GM11168 (cell line): Measurements from ENCODE around the gene C15orf61.

ENCODE experiments used
- in situ Hi-C: fragments of 300-500 bp; cut with MboI; formaldehyde crosslinking; loops from one replicate; pipeline ENCODE4 v1.12.0; 2022; ENCODE audit warnings: low sequenced_read_pairs; ENCODE audit not compliant: unreplicated experiment

The C15orf61 gene

DNA sequence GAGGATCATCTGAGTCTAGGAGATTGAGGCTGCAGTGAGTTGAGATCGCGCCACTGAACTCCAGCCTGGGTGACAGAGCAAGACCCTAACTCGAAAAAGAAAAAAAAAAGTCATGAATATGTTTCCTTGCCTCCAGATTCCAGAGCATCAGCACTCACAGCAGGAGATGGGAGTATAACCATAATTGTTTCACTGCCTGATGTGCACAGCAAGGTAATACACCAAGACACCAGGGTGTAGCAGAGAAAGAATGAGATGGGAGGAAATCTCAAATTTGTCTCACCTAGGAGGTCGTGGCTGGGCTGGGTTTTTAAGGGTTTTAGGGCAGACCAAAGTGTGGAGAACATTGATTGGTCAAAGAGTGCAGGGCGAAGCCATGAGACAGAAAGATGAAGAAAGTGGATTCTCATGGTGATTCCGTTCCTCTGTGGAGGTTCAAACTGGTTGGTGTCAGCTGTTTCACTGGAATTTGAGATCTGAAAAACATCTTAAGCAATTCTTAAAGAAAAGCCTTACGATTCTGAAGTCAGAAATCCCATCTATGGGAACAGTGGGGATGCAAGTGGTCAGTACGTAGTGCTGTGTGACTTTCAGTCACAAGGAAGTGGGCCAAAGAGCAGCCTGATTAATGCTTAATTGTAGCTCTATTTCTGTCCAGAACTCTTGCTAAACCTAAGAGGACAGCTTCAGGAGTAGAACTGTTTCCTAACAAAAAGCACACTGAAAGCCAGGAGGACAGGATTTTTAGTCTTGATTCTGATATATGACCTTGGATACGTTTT is 7.8 kb upstream of the C15orf61 start:
- in situ Hi-C loops = no loop called here

GRCh38 chr15:67515090-67515489 is 5.8 kb upstream of the C15orf61 start:
- in situ Hi-C loops = no loop called here

- in situ Hi-C loops = no loop called here
Measured at GRCh38 chr15:67515557-67515956, 5.4 kb upstream of the C15orf61 start.

DNA sequence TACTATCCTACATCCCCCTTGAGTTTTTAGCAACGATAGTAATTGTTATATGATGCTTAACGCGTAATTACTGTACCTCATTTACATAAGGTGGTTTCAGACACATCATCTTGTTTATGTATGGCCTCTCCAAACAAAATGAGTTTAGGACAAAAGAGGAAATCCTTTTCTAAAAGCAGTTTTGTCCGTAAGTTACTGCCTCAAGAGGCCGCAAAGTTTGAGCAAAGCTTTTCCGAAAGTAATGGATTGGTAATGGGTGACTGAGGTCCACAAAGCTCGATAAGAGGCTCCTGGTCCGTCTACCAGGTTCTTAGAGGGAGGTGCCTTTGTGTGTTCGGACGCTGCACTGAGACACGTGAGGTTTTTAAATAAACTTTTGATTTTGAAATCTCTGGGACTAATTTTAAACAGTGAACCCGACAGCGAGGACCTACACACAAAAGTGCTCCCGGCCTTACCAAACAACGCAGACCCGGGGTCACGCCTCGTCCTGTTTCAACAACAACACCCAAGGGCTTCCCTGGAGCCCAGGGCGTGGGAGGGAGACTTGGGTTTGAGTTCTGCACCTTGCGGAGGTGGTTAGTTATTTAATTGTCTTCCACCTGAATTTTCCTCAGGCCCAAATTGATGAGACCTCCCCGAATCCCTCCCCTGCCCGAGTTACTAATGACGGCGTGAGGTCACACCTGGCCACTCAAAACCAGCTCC is 456 bp upstream of the C15orf61 start:
- in situ Hi-C loops = no loop called here

GRCh38 chr15:67521783-67522568 is 1.0 kb downstream of the C15orf61 start:
- in situ Hi-C loops = no loop called here

GRCh38 chr15:67523330-67523729 is 2.4 kb downstream of the C15orf61 start:
- in situ Hi-C loops = no loop called here

- in situ Hi-C loops = no loop called here
Measured at GRCh38 chr15:67524235-67524634, 3.3 kb downstream of the C15orf61 start.

DNA sequence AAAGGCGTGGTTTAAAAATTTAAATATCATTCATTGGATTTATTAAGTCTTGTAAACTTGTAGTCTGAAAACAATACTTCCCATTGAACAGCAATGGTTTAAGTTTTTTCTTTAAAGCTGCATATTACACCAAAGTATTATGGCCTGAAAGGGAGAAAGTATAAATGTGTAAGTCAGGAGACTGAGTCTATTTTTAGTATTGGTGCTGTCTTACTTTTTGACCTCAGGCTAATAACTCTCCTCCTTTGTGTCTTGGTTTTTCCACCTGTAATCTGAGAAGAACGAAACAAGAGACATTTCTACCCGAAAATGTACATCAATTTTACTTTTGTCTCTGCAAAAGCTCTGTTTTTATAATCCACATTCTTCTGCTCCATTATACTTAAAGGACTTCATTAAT is 7.6 kb downstream of the C15orf61 start:
- in situ Hi-C loops = no loop called here

GRCh38 chr15:67531379-67531914 is 10.5 kb downstream of the C15orf61 start:
- in situ Hi-C loops = no loop called here

DNA sequence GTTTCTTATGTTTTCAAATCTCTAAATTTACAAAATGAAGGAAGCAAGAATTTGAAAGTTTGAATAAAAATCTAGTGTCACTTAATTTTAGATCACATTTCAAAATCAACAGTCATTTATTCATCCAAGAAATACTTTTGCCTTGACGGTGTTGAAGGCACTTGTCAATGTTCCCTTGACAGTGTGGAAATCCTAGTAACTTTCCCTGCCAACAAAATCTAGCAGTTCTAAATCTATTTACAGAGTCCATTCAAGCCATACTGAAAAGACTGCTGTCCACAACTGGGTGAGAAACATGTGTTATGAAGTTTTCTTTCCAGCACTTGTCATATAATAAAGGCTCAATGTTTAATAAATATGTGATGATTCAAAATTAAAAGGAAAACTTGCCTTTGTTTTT is 12.9 kb downstream of the C15orf61 start:
- in situ Hi-C loops = no loop called here

DNA sequence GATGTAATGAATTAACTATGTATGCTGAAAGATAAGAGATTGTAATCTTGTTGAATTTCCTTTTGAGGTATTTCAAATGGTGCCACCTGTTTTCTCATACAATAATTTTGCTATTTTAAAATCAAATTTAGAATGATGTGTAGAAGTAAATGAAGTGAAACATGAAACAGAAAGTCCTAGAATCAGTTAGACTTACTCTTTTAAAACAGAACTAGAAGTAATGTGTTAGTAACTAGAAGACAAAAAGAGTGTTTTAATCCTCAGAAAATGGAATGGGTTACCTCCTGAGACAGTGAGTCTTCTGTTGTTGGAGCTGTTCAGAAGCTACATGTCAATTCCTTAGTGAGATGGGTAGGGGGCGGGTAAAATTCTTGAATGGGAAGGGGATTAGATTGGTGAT is 13.4 kb downstream of the C15orf61 start:
- in situ Hi-C loops = no loop called here

- in situ Hi-C loops = no loop called here
Measured at GRCh38 chr15:67537771-67538170, 16.8 kb downstream of the C15orf61 start.

DNA sequence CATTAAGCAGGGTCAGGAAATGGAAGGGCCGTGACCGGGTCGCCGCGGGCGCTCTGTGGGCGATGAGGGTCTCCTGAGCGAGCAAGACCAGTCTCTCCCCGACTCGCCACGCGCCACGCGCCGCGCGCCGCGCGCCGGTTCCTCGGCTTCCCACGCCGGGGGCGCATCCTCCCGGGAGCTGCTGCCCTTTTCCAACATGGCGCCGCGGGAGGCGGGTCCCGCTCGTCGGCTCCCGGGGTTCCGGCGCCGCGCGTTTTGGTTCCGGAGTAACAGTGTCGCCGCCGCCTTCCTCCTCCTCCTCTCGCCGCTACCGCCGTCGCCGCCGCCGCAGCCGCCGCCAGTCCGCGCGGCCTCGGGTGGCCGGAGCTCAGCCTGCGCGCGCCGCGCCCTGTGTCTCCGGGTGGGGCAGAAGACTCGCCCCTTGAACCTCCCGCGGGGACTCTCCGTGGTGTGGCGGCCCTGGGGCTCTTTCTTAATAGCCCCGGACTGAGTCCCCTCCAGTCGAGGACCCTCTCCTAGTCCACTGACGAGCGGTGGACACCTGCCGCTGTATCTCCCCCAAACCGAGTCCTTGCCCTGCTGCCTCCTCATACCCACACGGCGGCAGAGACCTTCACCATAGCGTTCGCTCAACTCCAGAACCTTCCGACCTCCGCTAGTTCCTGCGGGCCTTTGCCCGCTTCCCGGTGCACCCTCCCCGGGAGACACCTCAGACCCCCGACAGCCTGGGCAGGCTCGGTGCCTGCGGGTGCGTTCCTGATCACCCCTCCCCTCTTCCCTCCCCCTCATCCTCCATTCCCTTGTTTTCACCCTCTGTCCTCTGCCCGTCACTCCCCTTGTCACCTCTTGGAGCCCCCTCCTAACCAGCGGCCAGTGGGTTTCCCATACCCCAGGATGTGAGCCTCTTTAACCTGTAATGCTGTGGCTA is 21.8 kb downstream of the C15orf61 start, which contains the start of gene MAP2K5:
Gene MAP2K5, plus strand, starts transcription at position 284 of the 928 bp plus-strand sequence. Its CDS starts 633 bp downstream, at position 917.
- in situ Hi-C loops = no loop called here

GRCh38 chr15:67543348-67543718 is 22.4 kb downstream of the C15orf61 start:
- in situ Hi-C loops = no loop called here

DNA sequence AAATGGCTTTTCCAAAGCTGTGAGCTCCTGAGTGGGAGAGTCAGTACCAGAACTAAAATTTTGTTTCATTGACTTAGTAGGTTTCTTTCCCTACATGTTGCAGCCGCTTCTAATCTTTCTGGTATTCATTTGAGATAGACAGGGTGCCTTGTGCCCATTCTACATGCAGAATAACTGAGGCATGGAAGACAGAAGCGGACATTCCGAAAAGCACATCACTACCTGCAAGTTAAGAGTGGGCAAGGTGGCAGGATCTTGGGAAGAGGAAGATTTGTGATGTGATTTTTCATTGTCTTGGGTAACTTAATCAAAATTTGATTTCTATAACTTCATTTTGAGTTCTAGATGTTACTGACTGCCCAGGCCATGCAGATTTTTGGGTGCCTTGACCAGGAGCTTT is 23.5 kb downstream of the C15orf61 start:
- in situ Hi-C loops = no loop called here

GRCh38 chr15:67545864-67546263 is 24.9 kb downstream of the C15orf61 start:
- in situ Hi-C loops = no loop called here

- in situ Hi-C loops = no loop called here
Measured at GRCh38 chr15:67547064-67547463, 26.1 kb downstream of the C15orf61 start.

DNA sequence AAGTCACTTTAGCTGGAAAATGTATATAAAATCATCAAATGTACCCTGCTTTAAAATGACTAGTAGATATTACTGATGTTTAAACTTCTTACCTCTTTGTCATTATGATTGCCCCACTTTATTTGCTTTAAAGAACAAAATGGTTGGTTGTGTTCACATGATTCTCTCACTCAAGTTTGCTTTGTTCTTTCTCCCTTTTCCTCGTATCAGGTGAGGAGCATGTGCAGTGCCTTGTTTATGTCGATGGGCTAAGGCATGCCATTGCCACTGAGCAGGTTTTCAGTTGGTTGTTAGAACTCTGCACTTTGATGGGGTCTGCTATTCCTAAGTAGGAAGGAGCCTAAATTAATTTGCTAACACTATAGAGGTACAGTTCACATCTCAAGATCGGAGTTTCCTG is 26.9 kb downstream of the C15orf61 start:
- in situ Hi-C loops = no loop called here

GRCh38 chr15:67548236-67548852 is 27.4 kb downstream of the C15orf61 start:
- in situ Hi-C loops = no loop called here
